IPS-NIHi7 (cell line): ENCODE data around the gene CDC42BPA.

Source experiments
- DNase-seq: peaks from one replicate; pipeline ENCODE4 v3.0.0; 2012; ENCODE audit warnings: mixed read lengths; ENCODE audit errors: extremely low spot score

The CDC42BPA gene

GRCh38 chr1:226995365-226996332 is 322.6 kb downstream of the CDC42BPA start:
- no peak for DNase-seq

- no peak for DNase-seq
These were observed 323.5 kb downstream of the CDC42BPA start for GRCh38 chr1:226994586-226995364.

GRCh38 chr1:226993814-226994585 is 324.3 kb downstream of the CDC42BPA start:
- no peak for DNase-seq

DNA sequence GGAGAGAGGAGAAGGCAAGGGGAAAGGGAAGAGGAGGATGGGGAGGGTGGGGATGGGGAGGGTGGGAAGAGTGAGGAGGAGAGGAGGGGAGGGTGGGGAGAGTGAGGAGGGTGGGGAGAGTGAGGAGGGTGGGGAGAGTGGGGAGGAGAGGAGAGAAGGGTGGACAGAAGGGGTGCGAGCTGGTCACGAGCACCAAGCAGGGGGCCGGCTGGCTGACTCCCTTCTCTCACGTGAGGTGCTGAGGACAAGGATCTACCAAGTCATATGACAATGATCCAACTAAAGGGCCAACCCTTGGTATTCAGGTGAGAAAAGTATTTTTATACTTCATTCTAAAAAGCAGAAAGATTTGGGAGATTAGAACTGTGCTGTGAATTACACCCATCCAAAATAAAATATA is 326.4 kb downstream of the CDC42BPA start:
- DNase-seq, result no peak

GRCh38 chr1:226990133-226990716 is 328.1 kb downstream of the CDC42BPA start:
- DNase-seq, result no peak

- DNase-seq, result no peak
These were observed 329.0 kb downstream of the CDC42BPA start for GRCh38 chr1:226989085-226989920.

GRCh38 chr1:226988334-226988666 is 330.0 kb downstream of the CDC42BPA start:
- DNase-seq, result no peak

DNA sequence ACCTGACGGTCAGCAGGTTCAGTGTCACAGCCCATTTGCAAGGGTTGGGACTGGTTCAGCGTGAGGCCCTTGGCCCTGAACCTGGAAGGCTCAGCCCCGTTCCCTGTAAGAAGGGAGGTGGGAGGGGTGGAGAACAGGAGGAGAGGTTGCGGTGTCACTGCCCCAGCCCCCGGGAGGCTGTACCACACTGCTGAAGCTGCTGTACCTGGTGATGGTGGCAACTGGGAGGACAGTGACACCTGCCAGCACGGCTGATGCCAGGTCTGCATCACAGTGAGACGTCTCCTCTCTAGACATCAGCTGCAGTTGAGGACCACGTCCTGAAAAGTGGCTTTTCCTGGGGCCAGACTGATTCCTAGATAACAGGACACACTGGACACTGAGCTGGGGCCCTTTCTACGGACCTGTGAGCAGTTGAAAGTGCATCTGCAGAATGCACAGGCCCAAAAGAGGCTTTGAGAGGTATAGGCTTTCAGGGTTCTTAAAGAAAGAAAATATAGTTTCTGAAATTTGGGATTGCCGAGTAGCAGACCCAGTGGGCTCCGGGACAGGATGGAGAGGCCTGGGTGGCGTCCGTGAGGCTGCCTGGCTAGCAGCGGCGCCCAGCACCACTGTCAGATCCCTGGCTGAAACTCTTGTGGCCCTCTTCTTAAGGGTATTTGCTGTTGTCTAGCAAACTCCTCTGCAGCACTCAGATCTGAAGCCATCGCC is 330.5 kb downstream of the CDC42BPA start:
- no peak for DNase-seq

DNA sequence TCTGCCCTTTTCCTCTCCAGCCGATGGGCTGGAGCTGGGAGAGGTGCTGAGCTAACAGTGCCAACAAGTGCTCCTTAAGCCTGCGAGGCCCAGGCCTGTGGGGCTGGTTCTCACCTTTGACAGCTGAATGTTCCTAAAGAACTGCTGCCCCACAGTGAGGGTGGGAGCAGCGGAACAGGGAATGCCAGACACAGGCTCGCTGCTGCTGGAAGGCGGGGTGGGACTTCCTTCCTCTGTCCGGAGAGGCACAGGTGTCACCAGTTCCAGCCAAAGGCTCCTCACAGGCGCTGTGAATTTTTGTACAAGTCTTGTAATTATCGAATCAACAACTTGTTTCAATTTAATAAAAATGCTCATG is 331.1 kb downstream of the CDC42BPA start:
- DNase-seq, result no peak

GRCh38 chr1:226986496-226987178 is 331.7 kb downstream of the CDC42BPA start:
- DNase-seq, result no peak

GRCh38 chr1:226985839-226986463 is 332.3 kb downstream of the CDC42BPA start:
- DNase-seq, result no peak

DNA sequence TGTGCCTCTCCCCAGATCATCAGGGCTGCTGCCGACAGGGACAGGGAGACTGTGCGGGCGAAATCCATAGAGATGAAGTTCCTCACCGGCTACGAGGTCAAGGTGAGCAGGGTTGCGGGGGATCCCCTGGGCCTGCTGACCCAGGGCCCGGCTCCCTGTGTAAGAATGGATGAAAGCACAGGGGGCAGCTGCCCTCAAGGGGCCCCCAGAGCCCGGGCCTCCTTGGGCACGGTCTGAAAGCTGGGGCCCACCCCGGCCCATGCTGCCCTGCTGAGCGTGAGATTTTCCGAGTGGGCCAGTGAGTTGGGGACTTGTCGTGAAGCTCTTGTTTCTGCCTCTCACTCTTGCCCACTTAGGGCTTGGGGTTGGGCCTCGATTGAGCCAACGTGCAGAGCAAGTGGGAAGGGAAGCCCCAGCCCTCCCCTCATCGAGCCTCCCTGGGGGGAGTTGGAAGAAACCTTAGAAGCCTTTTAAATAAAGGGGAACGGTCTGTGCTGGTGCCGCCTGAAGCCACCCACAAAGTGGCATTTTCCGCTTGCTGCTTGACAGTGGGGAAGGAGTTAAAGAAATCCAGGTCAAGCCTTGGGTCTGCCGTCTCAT is 333.0 kb downstream of the CDC42BPA start:
- DNase-seq, result no peak

GRCh38 chr1:226984521-226985238 is 333.6 kb downstream of the CDC42BPA start:
- DNase-seq, result no peak

DNA sequence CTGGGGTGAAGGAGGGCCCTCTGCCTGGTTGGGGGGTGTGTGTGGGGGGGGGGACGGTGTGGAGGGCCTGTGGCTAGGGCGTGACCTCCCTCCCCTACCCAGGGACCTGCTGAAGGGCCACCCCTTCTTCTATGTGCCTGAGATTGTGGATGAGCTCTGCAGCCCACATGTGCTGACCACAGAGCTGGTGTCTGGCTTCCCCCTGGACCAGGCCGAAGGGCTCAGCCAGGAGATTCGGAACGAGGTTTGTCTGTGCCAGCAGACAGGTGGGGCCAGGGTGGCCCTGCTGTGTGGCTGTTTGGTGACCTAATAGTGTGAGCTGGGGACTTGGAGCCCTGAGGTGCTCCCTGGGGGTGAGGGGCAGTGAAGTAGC is 334.3 kb downstream of the CDC42BPA start:
- no peak for DNase-seq

- DNase-seq, result no peak
These were observed 334.9 kb downstream of the CDC42BPA start for GRCh38 chr1:226983247-226983991.

- DNase-seq, result no peak
These were observed 335.7 kb downstream of the CDC42BPA start for GRCh38 chr1:226982451-226983177.

GRCh38 chr1:226981838-226982237 is 336.5 kb downstream of the CDC42BPA start:
- DNase-seq, result no peak
